Muscle layer of colon (tissue), 2 donors: ENCODE data around the gene TUSC7.

ENCODE experiments used
- H3K27ac ChIP-seq: one replicate; pipeline ENCODE4 v1.7.0; 2013; ENCODE audit warnings: low read depth, mild to moderate bottlenecking, low read length, moderate library complexity
- H3K27me3 ChIP-seq, 2 donors: one replicate each; pipeline ENCODE4 v1.7.0; 2013; ENCODE audit warnings: low read length in 2 of 2, mild to moderate bottlenecking in 2 of 2; ENCODE audit not compliant: insufficient read depth in 2 of 2, control insufficient read depth in 1 of 2
- H3K36me3 ChIP-seq: one replicate; pipeline ENCODE4 v1.7.0; 2013; ENCODE audit warnings: mild to moderate bottlenecking, low read length; ENCODE audit not compliant: insufficient read depth
- H3K4me1 ChIP-seq: one replicate; pipeline ENCODE4 v1.7.0; 2013; ENCODE audit warnings: mild to moderate bottlenecking, low read length; ENCODE audit not compliant: insufficient read depth
- H3K4me3 ChIP-seq, 2 donors: one replicate each; pipeline ENCODE4 v1.7.0; 2013; ENCODE audit warnings: low read length in 2 of 2, low read depth in 1 of 2, mild to moderate bottlenecking in 1 of 2, moderate library complexity in 1 of 2
- H3K9ac ChIP-seq: one replicate; pipeline ENCODE4 v1.7.0; 2013; ENCODE audit warnings: low read length
- H3K9me3 ChIP-seq: one replicate; pipeline ENCODE4 v1.7.0; 2013; ENCODE audit warnings: mild to moderate bottlenecking, low read length
- donor health status: abdominal sarcoma.
- donor health status: Adenocarcinoma of cecum.

TUSC7 gene

GRCh38 chr3:116716490-116716889 is 6.9 kb downstream of the TUSC7 start:
- H3K4me1 ChIP-seq = no peaks in the 10 kb centered on the region
- H3K9me3 ChIP-seq = no peaks in the 10 kb centered on the region
- no peaks in the 10 kb centered on the region for H3K36me3 ChIP-seq
- no peaks in the 10 kb centered on the region for H3K27me3 ChIP-seq
- H3K9ac ChIP-seq = no peak overlapping the region
- no peak overlapping the region for H3K27ac ChIP-seq
- no peak overlapping the region for H3K4me3 ChIP-seq

GRCh38 chr3:116717566-116717965 is 8.0 kb downstream of the TUSC7 start:
- Histone ChIP-seq H3K27ac (no peak overlapping the region), H3K4me3 (no peak overlapping the region), H3K9ac (no peak overlapping the region), H3K27me3 (no peaks in the 10 kb centered on the region), H3K4me1 (no peaks in the 10 kb centered on the region), H3K9me3 (no peaks in the 10 kb centered on the region), H3K36me3 (no peaks in the 10 kb centered on the region)

GRCh38 chr3:116728454-116728853 is 18.9 kb downstream of the TUSC7 start:
- no peaks in the 10 kb centered on the region for H3K36me3 ChIP-seq
- H3K4me1 ChIP-seq = no peaks in the 10 kb centered on the region
- no peak overlapping the region for H3K4me3 ChIP-seq
- no peaks in the 10 kb centered on the region for H3K27me3 ChIP-seq
- no peak overlapping the region for H3K9ac ChIP-seq
- H3K9me3 ChIP-seq = no peaks in the 10 kb centered on the region
- no peak overlapping the region for H3K27ac ChIP-seq

GRCh38 chr3:116734243-116734642 is 24.7 kb downstream of the TUSC7 start:
- no peaks in the 10 kb centered on the region for H3K4me1 ChIP-seq
- H3K9ac ChIP-seq = no peak overlapping the region
- H3K9me3 ChIP-seq = no peaks in the 10 kb centered on the region
- no peaks in the 10 kb centered on the region for H3K27me3 ChIP-seq
- H3K36me3 ChIP-seq = no peaks in the 10 kb centered on the region
- H3K27ac ChIP-seq = no peak overlapping the region
- no peak overlapping the region for H3K4me3 ChIP-seq

GRCh38 chr3:116739678-116740077 is 30.1 kb downstream of the TUSC7 start:
- H3K27me3 ChIP-seq = no peaks in the 10 kb centered on the region
- H3K9ac ChIP-seq = no peak overlapping the region
- H3K36me3 ChIP-seq = no peaks in the 10 kb centered on the region
- no peak overlapping the region for H3K27ac ChIP-seq
- no peak overlapping the region for H3K4me3 ChIP-seq
- H3K4me1 ChIP-seq = no peaks in the 10 kb centered on the region
- H3K9me3 ChIP-seq = no peaks in the 10 kb centered on the region

GRCh38 chr3:116740293-116740692 is 30.7 kb downstream of the TUSC7 start:
- Histone ChIP-seq H3K4me1 (no peaks in the 10 kb centered on the region), H3K27me3 (no peaks in the 10 kb centered on the region), H3K9ac (no peak overlapping the region), H3K36me3 (no peaks in the 10 kb centered on the region), H3K27ac (no peak overlapping the region), H3K4me3 (no peak overlapping the region), H3K9me3 (no peaks in the 10 kb centered on the region)

GRCh38 chr3:116741467-116741866 is 31.9 kb downstream of the TUSC7 start:
- no peak overlapping the region for H3K27ac ChIP-seq
- H3K9me3 ChIP-seq = no peaks in the 10 kb centered on the region
- H3K4me3 ChIP-seq = no peak overlapping the region
- H3K4me1 ChIP-seq = no peaks in the 10 kb centered on the region
- no peaks in the 10 kb centered on the region for H3K36me3 ChIP-seq
- H3K27me3 ChIP-seq = no peaks in the 10 kb centered on the region
- no peak overlapping the region for H3K9ac ChIP-seq

GRCh38 chr3:116743062-116743461 is 33.5 kb downstream of the TUSC7 start:
- Histone ChIP-seq H3K4me1 (no peaks in the 10 kb centered on the region), H3K9ac (no peak overlapping the region), H3K4me3 (no peak overlapping the region), H3K36me3 (no peaks in the 10 kb centered on the region), H3K27me3 (no peaks in the 10 kb centered on the region), H3K9me3 (no peaks in the 10 kb centered on the region), H3K27ac (no peak overlapping the region)

GRCh38 chr3:116749388-116749787 is 39.8 kb downstream of the TUSC7 start:
- H3K27me3 ChIP-seq = no peaks in the 10 kb centered on the region
- H3K36me3 ChIP-seq = no peaks in the 10 kb centered on the region
- no peak overlapping the region for H3K27ac ChIP-seq
- no peak overlapping the region for H3K9ac ChIP-seq
- no peak overlapping the region for H3K4me3 ChIP-seq
- H3K9me3 ChIP-seq = no peaks in the 10 kb centered on the region
- no peaks in the 10 kb centered on the region for H3K4me1 ChIP-seq

GRCh38 chr3:116757315-116757714 is 47.7 kb downstream of the TUSC7 start:
- peaks cover 3% of the 10 kb centered on the region for H3K4me1 ChIP-seq
- no peaks in the 10 kb centered on the region for H3K36me3 ChIP-seq
- no peaks in the 10 kb centered on the region for H3K9me3 ChIP-seq
- H3K4me3 ChIP-seq = no peak overlapping the region
- H3K27me3 ChIP-seq = no peaks in the 10 kb centered on the region
- no peak overlapping the region for H3K27ac ChIP-seq
- no peak overlapping the region for H3K9ac ChIP-seq

- no peaks in the 10 kb centered on the region for H3K9me3 ChIP-seq
- H3K4me3 ChIP-seq = no peak overlapping the region
- H3K27ac ChIP-seq = no peak overlapping the region
- H3K27me3 ChIP-seq = no peaks in the 10 kb centered on the region
- H3K36me3 ChIP-seq = no peaks in the 10 kb centered on the region
- peaks cover 3% of the 10 kb centered on the region for H3K4me1 ChIP-seq
- H3K9ac ChIP-seq = no peak overlapping the region
Observed at GRCh38 chr3:116759316-116759715, 49.7 kb downstream of the TUSC7 start.
